ENCODE results near the gene RAB41. TPM values are rescaled to one million over a fixed set of nuclear protein-coding genes. Genes with fewer than 3 reads are reported as not detected.

RAB41 gene
- total and polyA plus RNA-seq, 12 donors = not detected

DNA sequence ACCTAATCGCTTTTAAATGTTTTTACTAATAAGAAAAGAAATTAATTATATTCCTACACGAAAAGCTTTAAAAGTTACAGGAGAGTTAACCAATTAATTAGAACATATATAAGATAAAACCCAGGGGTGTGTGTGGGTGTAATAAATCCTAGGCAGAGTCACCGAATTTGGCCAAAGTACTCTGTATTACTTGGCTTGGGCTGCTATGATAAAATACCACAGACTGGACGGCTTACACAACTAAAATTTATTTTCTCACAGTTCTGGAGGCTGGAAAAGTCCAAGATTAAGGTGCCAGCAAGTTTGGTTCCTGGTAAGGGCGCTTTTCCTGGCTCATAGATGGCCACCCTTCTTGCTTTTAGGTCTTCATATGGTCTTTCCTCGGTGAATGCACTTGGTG, 37.1 kb upstream of the RAB41 start:
- ATAC-seq = no peak
- H3K9me3 ChIP-seq = no peaks in the 10 kb centered on the region
- 80 to 82% methylated on average over 6 of the region's 6 CpGs for WGBS, 2 donors
- no peak overlapping the region for H3K4me3 ChIP-seq
- H3K4me1 ChIP-seq = no peaks in the 10 kb centered on the region
- no peak for DNase-seq
- no peak for TF ChIP-seq CTCF (IDR thresholded peaks at IDR 0.05)
- peaks cover 0 to 13% (median 0%) of the 10 kb centered on the region in 7 donors for H3K27me3 ChIP-seq
- intact Hi-C loops (cut with DNase I) = no loop called here
- H3K27ac ChIP-seq = no peak overlapping the region
- H3K36me3 ChIP-seq = no peaks in the 10 kb centered on the region

GRCh38 chrX:70247252-70247651, 34.7 kb upstream of the RAB41 start:
- H3K4me3 ChIP-seq = no peak overlapping the region
- no peak for TF ChIP-seq CTCF (IDR thresholded peaks at IDR 0.05)
- DNase-seq (no peak), ATAC-seq (no peak)
- H3K27me3 ChIP-seq = peaks cover 0 to 6% (median 0%) of the 10 kb centered on the region in 7 donors
- WGBS, 2 donors = 93 to 97% methylated on average over 2 of the region's 2 CpGs
- H3K9me3 ChIP-seq = no peaks in the 10 kb centered on the region
- no peak overlapping the region for H3K27ac ChIP-seq
- H3K4me1 ChIP-seq = no peaks in the 10 kb centered on the region
- H3K36me3 ChIP-seq = no peaks in the 10 kb centered on the region
- intact Hi-C loops (cut with DNase I) = no loop called here

DNA sequence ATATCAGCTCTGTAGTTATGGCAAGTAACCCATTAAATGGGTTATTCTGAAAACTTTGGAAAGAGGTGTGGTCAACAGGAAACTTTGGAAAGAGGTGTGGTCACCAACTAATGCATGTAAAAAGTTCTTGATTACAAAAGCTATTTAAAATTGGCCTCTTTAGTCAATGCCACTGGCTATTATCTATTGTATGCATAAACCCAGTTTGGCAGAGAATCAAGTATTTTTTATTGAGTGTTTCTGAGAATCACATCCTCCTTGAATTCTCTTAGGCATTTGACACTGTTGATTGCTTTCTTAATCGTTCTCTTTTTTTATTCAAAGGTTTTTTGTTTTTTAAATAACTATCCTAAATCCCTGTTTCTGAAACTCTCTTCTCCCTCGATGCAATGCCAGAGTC, 29.5 kb upstream of the RAB41 start:
- Histone ChIP-seq H3K4me3 (no peak overlapping the region), H3K27ac (no peak overlapping the region), H3K36me3 (no peaks in the 10 kb centered on the region), H3K9me3 (no peaks in the 10 kb centered on the region), H3K27me3 (peaks cover 0 to 6% (median 0%) of the 10 kb centered on the region in 7 donors), H3K4me1 (no peaks in the 10 kb centered on the region)
- 59 to 62% methylated on average over 2 of the region's 2 CpGs for WGBS, 2 donors
- TF ChIP-seq CTCF (IDR thresholded peaks at IDR 0.05) = no peak
- no peak for DNase-seq
- intact Hi-C loops (cut with DNase I) = no loop called here
- ATAC-seq = no peak

DNA sequence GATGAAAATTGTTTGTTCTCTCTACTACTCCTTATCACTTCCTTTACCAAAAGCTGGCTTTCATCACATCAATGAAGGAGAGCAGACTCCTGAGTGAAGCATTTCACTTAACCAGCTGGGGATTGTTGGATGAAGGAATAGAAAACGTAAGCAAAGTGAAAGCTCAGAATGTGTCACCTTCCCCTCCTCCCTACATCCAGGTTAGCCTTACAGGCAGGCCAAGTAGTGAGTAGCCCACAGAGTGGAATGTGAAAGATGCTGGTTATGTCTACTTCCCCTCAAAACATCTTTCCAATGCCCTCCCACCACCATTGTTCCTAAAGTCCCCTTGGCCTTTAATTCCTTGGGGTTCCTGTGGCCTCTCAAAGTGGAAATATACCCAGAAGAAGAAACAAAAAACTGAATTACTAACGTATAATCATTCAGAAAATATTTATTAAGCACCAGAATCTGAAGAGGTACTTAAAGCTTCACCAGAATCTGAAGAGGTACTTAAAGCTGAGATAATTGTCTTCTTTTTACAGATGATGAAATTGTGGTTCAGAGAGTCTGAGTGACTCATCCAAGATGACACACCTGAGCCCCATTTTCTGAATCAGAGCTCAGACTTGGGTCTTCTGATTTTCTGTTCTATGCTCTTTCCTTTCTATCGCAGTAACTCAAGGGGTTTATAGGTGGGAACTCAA, 28.5 kb upstream of the RAB41 start:
- no peak overlapping the region for H3K4me3 ChIP-seq
- no peaks in the 10 kb centered on the region for H3K9me3 ChIP-seq
- DNase-seq (no peak), ATAC-seq (no peak)
- no peak for TF ChIP-seq CTCF (IDR thresholded peaks at IDR 0.05)
- no peak overlapping the region for H3K27ac ChIP-seq
- H3K27me3 ChIP-seq = peaks cover 0 to 6% (median 0%) of the 10 kb centered on the region in 7 donors
- H3K36me3 ChIP-seq = no peaks in the 10 kb centered on the region
- intact Hi-C loops (cut with DNase I) = no loop called here
- H3K4me1 ChIP-seq = no peaks in the 10 kb centered on the region
- WGBS, 2 donors = 87 to 90% methylated on average over 3 of the region's 3 CpGs

Data from heart right ventricle (tissue), 16 donors.